ENCODE data around the gene GFRA3.

DNA sequence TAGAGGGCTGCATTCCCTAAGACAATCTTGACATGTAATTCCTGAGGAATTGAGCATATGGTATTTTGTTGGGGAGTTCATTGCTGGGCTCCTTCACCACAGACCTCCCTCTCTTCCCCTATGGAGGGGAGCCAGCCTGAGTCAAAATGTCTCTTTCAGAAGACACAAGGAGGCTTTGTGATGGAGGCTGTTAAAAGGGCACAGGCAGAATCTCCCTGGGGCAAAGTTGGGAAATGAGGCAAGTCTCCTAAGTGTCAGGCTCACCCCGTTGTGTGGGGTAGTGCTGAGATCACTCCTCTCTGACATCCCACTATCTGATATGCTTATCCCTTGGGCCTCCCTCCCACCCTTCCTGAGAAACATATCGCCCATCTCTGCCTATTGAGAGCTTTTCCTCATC, 30.6 kb downstream of the GFRA3 start:
- TF ChIP-seq, protein P1, sequence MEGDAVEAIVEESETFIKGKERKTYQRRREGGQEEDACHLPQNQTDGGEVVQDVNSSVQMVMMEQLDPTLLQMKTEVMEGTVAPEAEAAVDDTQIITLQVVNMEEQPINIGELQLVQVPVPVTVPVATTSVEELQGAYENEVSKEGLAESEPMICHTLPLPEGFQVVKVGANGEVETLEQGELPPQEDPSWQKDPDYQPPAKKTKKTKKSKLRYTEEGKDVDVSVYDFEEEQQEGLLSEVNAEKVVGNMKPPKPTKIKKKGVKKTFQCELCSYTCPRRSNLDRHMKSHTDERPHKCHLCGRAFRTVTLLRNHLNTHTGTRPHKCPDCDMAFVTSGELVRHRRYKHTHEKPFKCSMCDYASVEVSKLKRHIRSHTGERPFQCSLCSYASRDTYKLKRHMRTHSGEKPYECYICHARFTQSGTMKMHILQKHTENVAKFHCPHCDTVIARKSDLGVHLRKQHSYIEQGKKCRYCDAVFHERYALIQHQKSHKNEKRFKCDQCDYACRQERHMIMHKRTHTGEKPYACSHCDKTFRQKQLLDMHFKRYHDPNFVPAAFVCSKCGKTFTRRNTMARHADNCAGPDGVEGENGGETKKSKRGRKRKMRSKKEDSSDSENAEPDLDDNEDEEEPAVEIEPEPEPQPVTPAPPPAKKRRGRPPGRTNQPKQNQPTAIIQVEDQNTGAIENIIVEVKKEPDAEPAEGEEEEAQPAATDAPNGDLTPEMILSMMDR (IDR thresholded peaks at IDR 0.05) = no peak
- TF ChIP-seq POLR2A (IDR thresholded peaks at IDR 0.05) = no peak
- no peak for TF ChIP-seq POLR2AphosphoS5 (IDR thresholded peaks at IDR 0.05)

Measured in prostate gland (tissue), 2 donors.